ENCODE measurements around the gene TRAF2.

DNA sequence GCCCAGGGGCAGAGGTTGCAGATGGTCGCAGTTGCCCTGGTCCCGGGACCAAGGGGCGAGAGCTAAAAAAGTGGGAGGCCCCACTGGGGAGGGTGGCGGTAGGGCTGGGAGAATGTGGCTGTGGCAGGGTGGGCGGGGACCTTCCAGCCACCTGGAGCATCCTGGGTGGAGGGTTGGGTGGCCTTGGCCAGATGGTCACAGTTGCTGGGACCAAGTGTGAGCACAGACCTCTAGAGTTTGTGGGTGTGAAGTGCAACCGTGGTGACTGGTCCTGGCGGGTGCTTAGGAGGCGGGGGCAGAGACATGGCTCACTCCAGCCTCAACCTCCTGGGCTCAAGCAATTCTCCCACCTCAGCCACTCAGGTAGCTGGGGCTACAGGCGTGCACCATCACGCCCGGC lies 5.7 kb upstream of the TRAF2 start:
- TF ChIP-seq GATA2 (IDR thresholded peaks at IDR 0.05; ENCODE audit: low read depth, low read length) = no peak
- TF ChIP-seq GATA3 (IDR thresholded peaks at IDR 0.05; ENCODE audit: low read depth, low read length) = no peak

All from SH-SY5Y (cell line).